ENCODE results near the gene MOSMO. TPM values are rescaled to one million over a fixed set of nuclear protein-coding genes. Genes with fewer than 3 reads are reported as not detected.

Gene MOSMO
- total and polyA plus RNA-seq, 12 donors = 11.7 to 49.0 (median 20.5) TPM

GRCh38 chr16:22050963-22051362 lies 43.1 kb downstream of the MOSMO start:
- Histone ChIP-seq H3K4me1 (replicated peaks in 1 of 2) (no peaks in the 10 kb centered on the region), H3K4me3 (no peak overlapping the region), H3K9me3 (replicated peaks in 1 of 3) (no peaks in the 10 kb centered on the region), H3K27me3 (no peaks in the 10 kb centered on the region), H3K27ac (no peak overlapping the region), H3K36me3 (replicated peaks in 1 of 2) (no peaks in the 10 kb centered on the region)
- WGBS, 4 donors = 92 to 96% (median 94%) methylated on average over 4 of the region's 4 CpGs
- no peak for TF ChIP-seq CTCF (IDR thresholded peaks at IDR 0.05)
- no peak for TF ChIP-seq POLR2A (IDR thresholded peaks at IDR 0.05)
- no peak for DNase-seq
- intact Hi-C loops (cut with DNase I) = no loop called here

DNA sequence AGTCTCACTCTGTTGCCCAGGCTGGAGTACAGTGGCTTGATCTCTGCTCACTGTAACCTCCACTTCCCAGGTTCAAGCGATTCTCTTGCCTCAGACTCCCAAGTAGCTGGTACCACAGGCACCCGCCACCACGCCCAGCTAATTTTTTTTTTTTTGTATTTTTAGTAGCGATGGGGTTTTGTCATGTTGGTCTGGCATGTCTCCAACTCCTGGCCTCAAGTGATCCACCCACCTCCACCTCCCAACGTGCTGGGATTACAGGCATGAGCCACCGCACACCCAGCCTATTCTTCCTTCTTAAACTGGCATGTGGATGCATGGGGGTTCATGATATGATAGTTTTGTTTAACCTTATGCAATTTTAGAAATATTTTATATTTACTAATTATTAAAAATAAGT lies 45.1 kb downstream of the MOSMO start:
- Histone ChIP-seq H3K27ac (no peak overlapping the region), H3K4me1 (replicated peaks in 1 of 2) (no peaks in the 10 kb centered on the region), H3K9me3 (replicated peaks in 1 of 3) (no peaks in the 10 kb centered on the region), H3K27me3 (no peaks in the 10 kb centered on the region), H3K36me3 (replicated peaks in 1 of 2) (no peaks in the 10 kb centered on the region), H3K4me3 (no peak overlapping the region)
- TF ChIP-seq CTCF (IDR thresholded peaks at IDR 0.05) (no peak), POLR2A (IDR thresholded peaks at IDR 0.05) (no peak)
- intact Hi-C loops (cut with DNase I) = no loop called here
- WGBS, 4 donors = 71 to 84% (median 77%) methylated on average over 6 of the region's 6 CpGs
- DNase-seq = no peak

DNA sequence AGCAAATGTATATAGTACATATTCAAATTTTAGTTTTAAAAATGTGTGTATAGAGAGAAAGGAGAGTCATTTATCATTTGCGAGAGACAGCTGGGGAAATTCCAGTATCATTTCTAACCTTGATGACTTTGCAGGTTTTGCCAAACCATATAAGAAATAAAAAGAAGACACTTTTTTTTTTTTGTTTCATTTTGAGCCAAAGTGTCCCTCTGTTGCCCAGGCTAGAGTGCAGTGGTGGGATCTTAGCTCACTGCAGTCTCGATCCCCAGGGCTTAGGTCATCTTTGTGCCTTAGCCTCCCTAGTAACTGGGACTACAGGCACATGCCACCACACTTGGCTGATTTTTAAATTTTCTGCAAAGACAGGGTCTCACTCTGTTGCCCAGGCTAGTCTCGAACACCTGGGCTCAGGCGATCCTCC lies 46.0 kb downstream of the MOSMO start:
- 71 to 81% (median 76%) methylated on average over 4 of the region's 4 CpGs for WGBS, 4 donors
- H3K4me1 ChIP-seq (replicated peaks in 1 of 2) = no peaks in the 10 kb centered on the region
- no peak for DNase-seq
- no peak overlapping the region for H3K27ac ChIP-seq
- no peaks in the 10 kb centered on the region for H3K27me3 ChIP-seq
- intact Hi-C loops (cut with DNase I) = no loop called here
- TF ChIP-seq CTCF (IDR thresholded peaks at IDR 0.05) = no peak
- TF ChIP-seq POLR2A (IDR thresholded peaks at IDR 0.05) = no peak
- H3K4me3 ChIP-seq = no peak overlapping the region
- H3K36me3 ChIP-seq (replicated peaks in 1 of 2) = no peaks in the 10 kb centered on the region
- no peaks in the 10 kb centered on the region for H3K9me3 ChIP-seq (replicated peaks in 1 of 3)

- Histone ChIP-seq H3K27me3 (no peaks in the 10 kb centered on the region), H3K36me3 (replicated peaks in 1 of 2) (no peaks in the 10 kb centered on the region), H3K4me1 (replicated peaks in 1 of 2) (no peaks in the 10 kb centered on the region), H3K9me3 (replicated peaks in 1 of 3) (no peaks in the 10 kb centered on the region), H3K27ac (no peak overlapping the region), H3K4me3 (no peak overlapping the region)
- TF ChIP-seq POLR2A (IDR thresholded peaks at IDR 0.05) (no peak), CTCF (IDR thresholded peaks at IDR 0.05) (no peak)
- intact Hi-C loops (cut with DNase I) = no loop called here
- no peak for DNase-seq
- 76 to 85% (median 80%) methylated on average over 5 of the region's 5 CpGs for whole genome bisulfite sequencing, 4 donors
These were observed 47.1 kb downstream of the MOSMO start for GRCh38 chr16:22054847-22055590.

Measured in adrenal gland (tissue), 12 donors.